GM19099 (cell line): Measurements from ENCODE around the gene NR5A1.

Source experiments
- POLR2A ChIP-seq: IDR thresholded peaks from 3 replicates; pipeline ENCODE4 v1.6.1; 2011; ENCODE audit warnings: low read depth; ENCODE audit not compliant: insufficient read length; ENCODE audit errors: extremely low read depth

The NR5A1 gene

DNA sequence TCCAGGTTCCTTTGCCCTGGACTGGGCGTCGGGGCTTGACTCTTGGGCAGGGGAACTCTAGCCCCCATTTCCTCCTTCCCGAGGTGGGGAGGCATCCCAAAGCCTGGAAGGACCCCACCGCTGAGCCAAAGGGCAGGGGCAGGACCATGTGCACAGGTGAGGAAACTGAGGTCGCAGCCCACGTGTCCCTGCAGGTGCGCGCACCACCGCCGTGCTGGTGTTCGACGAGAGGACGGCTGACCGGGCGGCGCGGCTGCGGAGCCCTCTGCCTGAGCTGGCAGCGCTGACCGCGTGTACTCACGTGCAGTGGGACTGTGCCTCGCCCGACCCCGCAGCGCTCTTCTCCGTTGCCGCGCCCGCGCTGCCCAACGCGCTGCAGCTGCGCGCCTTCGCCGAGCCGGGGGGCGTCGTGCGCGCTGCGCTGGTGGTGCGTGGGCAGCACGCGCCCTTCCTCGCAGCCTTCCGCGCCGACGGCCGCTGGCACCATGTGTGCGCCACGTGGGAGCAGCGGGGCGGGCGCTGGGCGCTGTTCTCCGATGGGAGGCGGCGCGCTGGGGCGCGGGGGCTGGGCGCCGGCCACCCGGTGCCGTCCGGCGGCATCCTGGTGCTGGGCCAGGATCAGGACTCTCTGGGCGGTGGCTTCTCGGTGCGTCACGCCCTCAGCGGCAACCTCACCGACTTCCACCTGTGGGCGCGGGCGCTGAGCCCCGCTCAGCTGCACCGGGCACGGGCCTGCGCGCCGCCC is 54.2 kb downstream of the NR5A1 start:
- no peak for TF ChIP-seq POLR2A

DNA sequence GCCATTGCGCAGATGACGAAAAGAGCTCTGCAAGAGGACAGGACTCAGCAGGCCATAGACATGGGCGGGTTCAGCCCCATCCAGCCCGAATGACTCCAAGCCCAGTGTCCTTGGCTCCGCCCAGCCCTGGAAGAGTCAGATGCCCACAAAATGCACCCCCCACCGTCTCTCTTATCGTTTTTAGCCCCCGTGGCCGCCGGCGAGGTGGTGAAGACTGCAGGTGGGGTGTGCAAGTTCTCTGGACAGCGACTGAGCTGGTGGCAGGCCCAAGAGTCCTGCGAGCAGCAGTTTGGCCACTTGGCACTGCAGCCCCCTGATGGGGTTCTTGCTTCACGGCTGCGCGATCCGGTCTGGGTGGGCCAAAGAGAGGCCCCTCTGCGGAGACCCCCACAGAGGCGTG is 54.9 kb downstream of the NR5A1 start:
- no peak for TF ChIP-seq POLR2A

DNA sequence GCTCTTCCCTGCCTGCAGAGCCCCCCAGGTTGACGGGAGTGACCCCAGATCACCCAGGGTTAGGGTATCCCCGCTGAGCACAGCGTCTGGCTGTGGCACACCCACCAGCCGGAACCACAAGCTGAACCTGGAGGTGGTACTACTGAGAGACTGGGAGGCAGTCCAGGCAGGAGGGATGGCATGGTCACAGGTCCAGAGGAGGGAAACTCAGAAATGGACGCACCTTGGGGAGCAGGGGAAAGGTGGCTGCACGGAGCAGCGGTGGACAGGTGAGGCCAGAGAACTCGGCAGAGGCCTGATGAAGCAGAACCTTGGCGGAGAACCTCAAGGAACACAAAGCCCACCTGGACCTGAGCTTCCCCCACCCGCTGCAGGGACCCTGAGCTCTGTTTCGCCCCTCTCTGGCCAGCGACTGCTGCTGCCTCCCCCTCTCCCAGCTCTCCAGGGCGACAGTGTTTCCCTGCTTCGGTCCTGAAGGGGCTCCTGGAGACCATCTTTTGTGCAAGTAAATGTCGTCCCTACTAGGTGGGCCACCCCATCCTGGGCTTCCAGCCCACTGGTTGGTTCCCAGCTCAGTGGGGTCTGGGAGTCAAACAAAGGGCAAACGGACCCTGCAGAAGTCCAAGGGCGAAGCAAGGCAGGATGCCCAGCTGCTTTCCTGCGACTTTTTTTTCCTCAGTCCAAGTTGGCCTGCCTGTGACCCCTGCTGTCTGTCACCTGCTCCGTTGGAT is 56.1 kb downstream of the NR5A1 start:
- no peak for TF ChIP-seq POLR2A

DNA sequence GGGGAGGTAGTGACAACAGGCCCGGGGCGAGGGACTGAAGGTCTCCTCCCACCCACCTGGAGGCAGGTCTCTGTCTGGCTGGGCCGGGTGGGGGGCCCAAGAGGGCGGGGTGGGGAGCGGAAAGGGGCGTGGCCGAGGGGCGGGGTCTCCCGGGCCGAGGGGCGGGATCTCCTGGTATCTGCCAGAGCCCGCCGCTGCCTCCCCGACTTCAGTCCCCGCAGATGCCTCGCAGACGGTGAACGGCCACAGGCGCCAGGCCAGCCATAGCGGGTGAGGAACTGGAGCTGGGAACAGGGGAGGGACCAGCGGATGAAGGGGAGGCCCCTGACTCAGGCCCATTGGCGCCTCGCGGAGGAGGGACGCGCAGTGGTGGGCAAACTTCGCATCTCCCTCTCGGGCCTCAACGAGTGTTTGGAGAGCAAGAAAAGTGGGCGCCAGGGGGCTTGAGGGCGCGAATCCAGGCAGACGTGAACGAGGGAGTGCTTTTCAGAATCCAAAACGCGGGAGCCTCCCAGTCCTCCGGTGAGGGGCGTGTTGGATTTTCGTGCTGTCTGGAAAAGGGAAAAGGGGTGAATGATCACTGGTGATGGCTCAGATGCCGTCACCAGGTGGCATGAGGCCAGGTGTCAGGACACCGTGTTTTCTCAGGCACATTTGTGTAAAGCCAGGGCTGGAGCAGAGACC is 56.8 kb downstream of the NR5A1 start, which contains the start of gene ADGRD2:
Gene ADGRD2 (plus strand): TSS at position 211 of the 684 bp plus-strand sequence. CDS start 1,216 bp downstream, outside the sequence.
- TF ChIP-seq POLR2A, result no peak

DNA sequence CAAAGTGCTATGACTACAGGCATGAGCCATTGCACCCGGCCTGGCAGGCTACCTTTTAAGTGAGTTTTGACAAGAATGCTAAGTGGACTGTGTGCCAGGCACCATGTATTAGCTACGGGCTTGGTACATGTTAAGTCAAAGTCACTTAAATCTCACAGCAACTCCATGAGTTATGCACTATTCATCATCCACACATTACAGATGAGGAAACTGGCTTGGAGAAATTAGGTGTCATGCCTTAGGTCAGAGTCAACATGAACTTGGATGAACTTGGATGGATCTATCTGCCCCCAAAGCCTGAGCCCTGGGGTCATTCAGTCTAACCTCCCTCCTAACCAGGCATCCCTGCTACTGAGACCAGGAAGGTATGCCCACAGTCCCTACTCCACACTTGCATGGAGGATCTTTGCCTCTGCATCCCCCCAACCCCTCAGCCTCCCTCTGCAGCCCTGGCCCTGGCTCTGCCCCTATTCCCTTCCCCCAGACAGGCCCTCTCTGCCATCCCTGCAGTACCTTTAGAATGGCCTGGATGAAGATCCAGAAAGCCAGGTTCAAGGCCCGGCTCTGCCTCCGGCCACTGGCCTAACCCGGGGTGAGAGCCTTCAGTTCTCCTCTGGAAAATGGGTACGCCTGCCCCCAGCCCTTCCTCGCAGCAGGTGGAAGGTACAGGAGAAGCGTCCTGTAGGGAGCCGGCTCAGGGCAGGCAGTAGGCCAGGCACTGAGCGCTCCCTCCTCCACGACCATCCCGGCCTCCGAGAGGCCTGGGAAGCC is 57.6 kb downstream of the NR5A1 start:
- TF ChIP-seq POLR2A, result no peak

DNA sequence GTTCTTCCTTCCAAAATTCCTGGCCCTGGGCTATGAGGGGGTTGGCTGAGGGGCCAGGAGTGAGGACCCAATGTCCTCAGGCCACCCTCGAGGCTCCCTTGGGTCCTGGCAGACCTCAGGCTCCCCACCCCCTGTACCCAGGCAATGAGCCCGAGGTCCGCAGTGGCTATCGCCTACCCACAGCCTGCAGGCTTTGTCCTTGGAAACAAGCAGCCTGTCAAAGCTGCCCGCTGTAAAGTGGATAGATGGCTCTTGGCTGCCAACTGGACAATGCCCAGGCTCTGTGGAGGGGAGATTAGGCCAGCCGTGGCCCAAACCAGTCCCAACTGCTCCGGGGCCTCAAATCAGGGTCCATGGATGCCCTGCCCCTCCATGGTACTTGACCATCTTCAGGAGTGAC is 59.2 kb downstream of the NR5A1 start:
- TF ChIP-seq POLR2A, result no peak

DNA sequence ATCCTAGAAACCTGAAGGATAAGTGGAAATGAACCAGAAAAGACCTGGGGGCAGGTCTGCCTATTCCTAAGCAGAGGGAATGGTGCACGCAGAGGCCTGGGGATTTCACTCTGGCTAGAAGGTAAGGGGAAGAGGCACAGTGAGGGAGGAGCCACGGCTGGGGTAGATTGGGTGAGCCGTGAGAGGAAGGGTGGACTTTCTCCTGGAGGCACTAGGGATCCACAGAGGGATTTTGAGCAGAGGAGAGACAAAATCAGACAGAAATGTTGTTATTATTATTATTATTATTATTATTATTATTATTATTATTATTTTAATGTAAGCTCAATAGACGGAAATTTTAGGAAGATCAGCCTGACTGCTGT is 59.9 kb downstream of the NR5A1 start:
- TF ChIP-seq POLR2A, result no peak

DNA sequence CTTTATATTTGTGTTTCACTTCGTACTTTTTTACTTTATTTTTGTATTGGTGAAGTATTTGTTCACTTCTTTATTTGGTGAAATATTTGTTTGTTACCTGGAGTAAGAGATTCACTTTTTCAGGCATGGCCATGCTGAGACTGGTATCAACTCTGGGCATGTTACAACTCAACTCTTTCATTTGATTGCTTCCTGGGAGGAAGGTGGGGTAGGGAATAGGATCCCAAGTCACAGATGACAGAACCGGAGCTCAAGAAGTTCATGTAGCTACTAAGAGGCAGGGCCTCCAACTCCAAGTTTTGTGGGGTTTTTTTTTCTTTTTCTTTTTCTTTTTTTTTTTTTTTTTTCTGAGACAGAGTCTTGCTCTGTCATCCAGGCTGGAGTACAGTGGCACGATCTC is 63.0 kb downstream of the NR5A1 start:
- no peak for TF ChIP-seq POLR2A

DNA sequence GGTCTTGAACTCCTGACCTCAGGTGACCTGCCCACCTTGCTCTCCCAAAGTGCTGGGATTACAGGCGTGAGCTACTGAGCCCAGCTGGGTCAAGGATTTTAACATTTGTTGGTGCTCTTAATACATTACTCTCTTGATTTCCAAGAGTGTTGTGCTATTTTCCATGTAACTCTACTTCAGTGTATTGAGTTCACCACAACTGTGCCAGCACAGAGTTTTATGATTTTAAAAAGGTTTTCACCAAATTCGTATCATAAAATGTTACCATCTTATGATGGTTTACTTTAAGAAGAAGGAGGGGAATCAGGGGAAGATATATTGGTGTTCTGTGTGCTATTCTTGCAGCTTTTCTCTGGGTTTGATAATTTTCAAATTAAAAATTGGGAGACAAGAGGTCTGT is 63.6 kb downstream of the NR5A1 start:
- TF ChIP-seq POLR2A, result no peak

DNA sequence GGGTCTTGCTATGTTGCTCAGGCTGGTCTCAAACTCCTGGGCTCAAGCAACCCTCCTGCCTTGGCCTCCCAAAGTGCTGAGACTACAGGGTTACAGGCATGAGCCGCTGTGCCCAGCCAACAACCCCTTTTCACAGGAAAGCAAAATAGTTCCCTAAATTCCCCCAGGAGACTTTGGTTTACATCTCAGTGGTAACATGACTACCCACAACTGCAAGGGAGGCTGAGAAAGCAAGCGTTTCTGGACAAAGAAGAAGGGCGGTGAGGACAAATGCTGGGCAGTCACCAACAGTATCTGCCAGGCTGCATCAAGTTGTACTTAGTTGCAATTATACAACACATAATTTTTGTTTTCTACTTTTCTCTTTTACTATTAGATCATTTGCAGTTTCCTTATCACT is 64.4 kb downstream of the NR5A1 start:
- no peak for TF ChIP-seq POLR2A

DNA sequence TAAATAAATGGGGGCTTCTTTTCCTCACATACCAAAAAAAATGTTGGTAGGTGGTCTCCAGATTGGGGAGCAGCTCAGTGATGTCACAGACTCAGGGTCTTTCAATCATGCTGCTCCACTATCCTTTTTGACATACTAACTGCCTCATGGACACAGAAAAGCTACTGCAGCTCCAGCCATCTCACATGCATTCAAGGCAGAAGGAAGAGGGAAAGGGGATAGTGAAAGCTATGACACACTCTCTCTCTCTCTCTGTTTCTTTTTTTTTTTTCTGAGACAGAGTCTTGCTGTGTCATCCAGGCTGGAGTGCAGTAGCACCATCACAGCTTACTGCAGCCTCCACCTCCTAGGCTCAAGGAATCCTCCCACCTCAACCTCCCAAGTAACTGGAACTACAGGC is 64.8 kb downstream of the NR5A1 start:
- no peak for TF ChIP-seq POLR2A

DNA sequence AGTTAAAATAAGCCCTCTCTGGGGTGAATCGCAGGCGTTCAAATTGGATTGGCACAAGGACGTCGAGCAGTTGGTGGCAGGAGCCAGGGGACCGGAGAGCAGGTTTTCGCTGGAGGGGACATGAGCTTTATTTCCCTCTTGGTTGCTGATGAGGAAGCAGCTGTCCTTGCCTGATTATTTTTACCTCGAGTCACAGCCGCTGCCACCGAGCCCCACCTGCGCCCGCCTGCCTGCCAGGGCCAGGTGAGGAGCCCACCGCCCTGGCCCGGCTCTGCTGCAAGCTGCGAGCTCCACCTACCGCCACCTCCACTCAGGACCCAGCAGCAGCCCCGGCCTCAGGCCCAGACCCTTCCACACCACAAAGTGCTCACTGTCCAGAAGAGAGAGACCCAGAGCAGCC is 65.9 kb downstream of the NR5A1 start:
- TF ChIP-seq POLR2A, result no peak

DNA sequence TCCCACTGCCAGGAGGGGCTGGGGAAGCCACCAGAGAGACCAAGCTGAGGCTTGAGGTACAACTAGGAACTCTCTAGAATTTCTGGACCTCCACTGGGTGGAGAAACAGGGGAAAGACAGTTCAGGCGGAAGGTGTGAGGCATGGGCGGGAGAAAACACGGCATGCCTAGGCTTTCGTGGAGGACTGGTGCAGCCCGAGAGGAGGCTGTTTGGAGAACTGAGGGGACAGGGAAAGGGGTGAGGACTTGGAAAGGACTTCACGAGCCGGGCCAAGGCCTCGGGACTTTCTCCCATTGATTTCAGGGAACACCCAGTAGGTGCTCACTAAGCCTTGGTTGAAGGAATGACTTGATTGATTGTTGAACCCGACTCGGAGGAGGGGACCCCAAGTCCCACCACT is 66.4 kb downstream of the NR5A1 start:
- no peak for TF ChIP-seq POLR2A

DNA sequence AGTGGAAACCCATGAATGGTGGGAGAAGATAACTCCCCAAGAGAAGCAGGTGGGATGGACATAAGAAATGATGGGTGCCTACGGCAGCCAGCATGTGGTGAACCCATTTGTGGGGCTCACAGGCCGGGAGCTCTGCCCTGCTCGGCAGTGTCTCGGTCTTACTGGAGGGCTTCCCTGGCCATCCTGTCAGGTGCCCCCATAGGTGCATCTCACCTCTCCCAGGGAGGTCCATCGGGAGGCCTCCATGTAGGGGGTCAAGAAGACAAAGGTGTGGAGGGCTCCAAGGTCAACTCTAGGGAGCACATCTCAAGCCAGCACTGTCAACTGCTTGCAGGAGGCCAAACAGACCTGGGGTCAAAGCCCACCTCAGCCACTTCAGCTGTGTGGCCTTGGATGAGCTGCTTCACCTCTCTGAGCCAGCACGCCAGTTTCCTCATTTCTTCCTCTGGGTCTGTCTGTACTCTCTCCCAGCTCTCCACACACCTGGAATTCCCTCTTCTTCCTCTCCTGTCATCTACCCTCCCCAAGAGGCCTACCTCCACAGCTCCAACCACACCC is 67.4 kb downstream of the NR5A1 start:
- TF ChIP-seq POLR2A, result no peak

DNA sequence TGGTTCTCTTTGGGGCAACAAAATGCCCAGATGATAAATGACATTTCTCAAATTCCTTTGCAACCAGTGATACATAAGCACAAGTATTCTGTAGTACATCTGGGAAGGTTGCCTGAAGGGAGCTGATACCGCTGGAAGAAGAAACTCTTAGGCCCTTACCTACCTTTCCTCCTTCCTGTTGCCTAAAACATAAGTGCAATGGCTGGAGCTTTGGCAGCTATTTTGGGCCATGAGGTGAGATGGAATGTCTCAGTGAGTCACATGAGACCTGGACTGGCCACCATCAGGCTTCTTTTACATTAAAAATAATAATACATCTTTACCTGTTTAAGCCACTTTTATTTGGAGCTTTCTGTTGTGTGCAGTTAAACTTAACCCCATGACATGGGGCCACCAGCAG is 68.1 kb downstream of the NR5A1 start:
- no peak for TF ChIP-seq POLR2A
